HepG2 (cell line): ENCODE results near the gene GUK1. TPM values are rescaled to one million over a fixed set of nuclear protein-coding genes. Genes with fewer than 3 reads are reported as not detected.
A peak's percentile ranks its signal among the peaks of the same experiment; 100 is the strongest.

Experiments
- ATF7-NPFF ChIP-seq: sonication (generic); formaldehyde crosslinking; IDR thresholded peaks from 2 replicates; pipeline ENCODE4 v1.8.1; 2023; ENCODE audit warnings: mild to moderate bottlenecking, low read depth, missing genetic modification reagents, moderate library complexity
- ETV6 ChIP-seq: sonication (generic); formaldehyde crosslinking; conservative IDR thresholded peaks from 2 replicates; pipeline ENCODE4 v1.4.0; 2020; ENCODE audit warnings: missing genetic modification reagents
- FOXP1 ChIP-seq, 2 experiments: fragments of 450-650 bp in 1 of 2; IDR thresholded peaks; 2 replicates each; pipeline ENCODE4 v1.6.1; 2017 to 2018; ENCODE audit warnings: antibody characterized with exemption in 1 of 2
- HMGXB4 ChIP-seq, 2 experiments: sonication (generic) in 1 of 2; formaldehyde crosslinking in 1 of 2; IDR thresholded peaks; 2 replicates each; pipeline versions ENCODE4 v1.4.0 to v1.6.1; 2018 to 2020; ENCODE audit warnings: missing genetic modification reagents in 2 of 2, borderline replicate concordance in 1 of 2, low read depth in 1 of 2, mild to moderate bottlenecking in 1 of 2, missing biosample characterization in 1 of 2
- KLF11 ChIP-seq: IDR thresholded peaks from 2 replicates; pipeline ENCODE4 v1.6.1; 2016; ENCODE audit warnings: missing compliant biosample characterization
- MLXIP ChIP-seq: sonication (generic); formaldehyde crosslinking; IDR thresholded peaks from 2 replicates; pipeline ENCODE4 v1.9.0; 2021; ENCODE audit warnings: missing genetic modification reagents, borderline replicate concordance
- MTF1 ChIP-seq: sonication (generic); formaldehyde crosslinking; IDR thresholded peaks from 2 replicates; pipeline ENCODE4 v1.5.0; 2020; ENCODE audit warnings: missing genetic modification reagents
- MYPOP ChIP-seq: sonication (generic); formaldehyde crosslinking; IDR thresholded peaks from 2 replicates; pipeline ENCODE4 v1.8.1; 2023; ENCODE audit warnings: mild to moderate bottlenecking, moderate library complexity, missing genetic modification reagents
- PHF21A ChIP-seq: sonication (generic); formaldehyde crosslinking; IDR thresholded peaks from 2 replicates; pipeline ENCODE4 v1.5.0; 2020; ENCODE audit warnings: mild to moderate bottlenecking, missing genetic modification reagents
- PLSCR1 ChIP-seq: sonication (generic); formaldehyde crosslinking; IDR thresholded peaks from 2 replicates; pipeline ENCODE4 v1.5.0; 2020; ENCODE audit warnings: missing genetic modification reagents, mild to moderate bottlenecking, borderline replicate concordance
- PRPF4 ChIP-seq: fragments of 200-400 bp; formaldehyde crosslinking; IDR thresholded peaks from 2 replicates; pipeline ENCODE4 v1.6.1; 2016; ENCODE audit warnings: low read length, low read depth; ENCODE audit not compliant: poor library complexity, severe bottlenecking
- RBAK ChIP-seq: sonication (generic); formaldehyde crosslinking; IDR thresholded peaks from 2 replicates; pipeline ENCODE4 v1.5.1; 2020; ENCODE audit warnings: mild to moderate bottlenecking, missing genetic modification reagents
- RXRA ChIP-seq: sonication (generic); formaldehyde crosslinking; IDR thresholded peaks from 2 replicates; pipeline ENCODE4 v1.5.1; 2020; ENCODE audit warnings: missing genetic modification reagents
- SKI ChIP-seq: fragments of 450-650 bp; IDR thresholded peaks from one replicate; pipeline ENCODE4 v1.6.1; 2018; ENCODE audit warnings: mild to moderate bottlenecking; ENCODE audit not compliant: partially characterized antibody
- TCF7 ChIP-seq: sonication (generic); IDR thresholded peaks from 2 replicates; pipeline ENCODE4 v1.6.1; 2016; ENCODE audit warnings: antibody characterized with exemption, low read depth
- TCF7L2 ChIP-seq: IDR thresholded peaks from 2 replicates; pipeline ENCODE4 v1.6.1; 2011; ENCODE audit warnings: mild to moderate bottlenecking, low read depth, low read length, moderate library complexity
- TEF ChIP-seq: sonication (generic); formaldehyde crosslinking; IDR thresholded peaks from 2 replicates; pipeline ENCODE4 v1.5.0; 2020; ENCODE audit warnings: missing genetic modification reagents
- XBP1 ChIP-seq: sonication (generic); formaldehyde crosslinking; IDR thresholded peaks from 2 replicates; pipeline ENCODE4 v1.5.0; 2020; ENCODE audit warnings: missing genetic modification reagents
- ZNF292 ChIP-seq: sonication (generic); formaldehyde crosslinking; IDR thresholded peaks from 2 replicates; pipeline ENCODE4 v1.8.1; 2022; ENCODE audit warnings: mild to moderate bottlenecking, low read depth, missing genetic modification reagents, borderline replicate concordance
- ZNF589 ChIP-seq: sonication (generic); formaldehyde crosslinking; conservative IDR thresholded peaks from 2 replicates; pipeline ENCODE4 v1.8.0; 2022; ENCODE audit warnings: mild to moderate bottlenecking, moderate library complexity, missing genetic modification reagents
- ZNF672 ChIP-seq: sonication (generic); formaldehyde crosslinking; IDR thresholded peaks from 2 replicates; pipeline ENCODE4 v1.8.1; 2022; ENCODE audit warnings: missing genetic modification reagents
- ZNF749 ChIP-seq: sonication (generic); formaldehyde crosslinking; IDR thresholded peaks from 2 replicates; pipeline ENCODE4 v1.8.0; 2022; ENCODE audit warnings: mild to moderate bottlenecking, missing genetic modification reagents, moderate library complexity, borderline replicate concordance
- polyA plus RNA-seq, 8 experiments: library from polyadenylated mRNA; depleted of rRNA in 3 of 8; stranded (reverse) in 7 of 8; unstranded in 1 of 8; fragments of >200 nt; fragmentation: Illumina TruSeq in 4 of 8; extraction: Trizol in 4 of 8; gene quantifications; 2 replicates each; pipeline versions ENCODE4 v1.2.1 to v1.2.3, GENCODE V29; 2011 to 2016; ENCODE audit warnings: low read depth in 4 of 8, missing spikeins in 1 of 8, mixed read lengths in 1 of 8; ENCODE audit not compliant: insufficient read depth in 1 of 8
- total RNA-seq, 5 experiments: library from RNA; depleted of rRNA; stranded (reverse); fragments of >200 nt; fragmentation: Illumina TruSeq; extraction: Trizol; gene quantifications; 2 replicates each; pipeline ENCODE4 v1.2.3, GENCODE V29; 2016; ENCODE audit warnings: low read depth in 1 of 5

GUK1 gene
- total and polyA plus RNA-seq, 2 of the 13 experiments (the other 11 are each of a cell fraction or from before 2014, with no cell fraction given), result 116 to 154 TPM

- peak; percentile 79; the same call in 1 of the 2 replicates for TF ChIP-seq MYPOP
- no peak for TF ChIP-seq TCF7
- no peak for TF ChIP-seq FOXP1 (IDR thresholded peaks at IDR 0.05)
- no peak; the same call in 1 of the 2 replicates for TF ChIP-seq FOXP1 (CRISPR knock-in tag; IDR thresholded peaks at IDR 0.05)
- TF ChIP-seq MTF1 (CRISPR knock-in tag), result no peak
- no peak for TF ChIP-seq TEF (CRISPR knock-in tag)
- no peak for TF ChIP-seq TCF7L2
- TF ChIP-seq XBP1 (CRISPR knock-in tag), result no peak
- 0 out of 2 replicates have a peak, but pooled peaks have one; percentile 26 for TF ChIP-seq ETV6 (CRISPR knock-in tag)
- peak; percentile 65; the same call in 1 of the 2 replicates for TF ChIP-seq ZNF749
- peak; percentile 45 for TF ChIP-seq SKI
- no peak for TF ChIP-seq PRPF4
- no peak for TF ChIP-seq KLF11 (CRISPR knock-in tag)
- TF ChIP-seq ZNF292 (CRISPR knock-in tag), result no peak
- TF ChIP-seq MLXIP (CRISPR knock-in tag), result no peak
- 0 out of 2 replicates have a peak, but pooled peaks have one; percentile 25 for TF ChIP-seq RBAK (CRISPR knock-in tag)
- TF ChIP-seq PLSCR1 (CRISPR knock-in tag), result no peak
- peak; percentile 54 to 80; a peak in 3 of 4 replicates for TF ChIP-seq HMGXB4 (CRISPR knock-in tag; IDR thresholded peaks at IDR 0.05; ENCODE audit: borderline replicate concordance in 1 of 2, low read depth in 1 of 2)
- TF ChIP-seq RXRA (CRISPR knock-in tag), result no peak
- TF ChIP-seq ATF7-NPFF (CRISPR knock-in tag), result peak; percentile 71
- TF ChIP-seq PHF21A (CRISPR knock-in tag), result peak; percentile 81; the same call in 1 of the 2 replicates
- 0 out of 2 replicates have a peak, but pooled peaks have one; percentile 10 for TF ChIP-seq ZNF589 (CRISPR knock-in tag)
- no peak for TF ChIP-seq ZNF672 (CRISPR knock-in tag)
Observed at GRCh38 chr1:228165372-228166169, 25.5 kb downstream of the GUK1 start, which contains the start of gene IBA57 (continued).
